SH-SY5Y (cell line): Measurements from ENCODE around the gene NCAM1.

Experiments
- GATA2 ChIP-seq: IDR thresholded peaks from 2 replicates; pipeline ENCODE4 v1.6.1; 2011; ENCODE audit warnings: mild to moderate bottlenecking, low read depth, low read length
- GATA3 ChIP-seq: IDR thresholded peaks from 2 replicates; pipeline ENCODE4 v1.6.1; 2011; ENCODE audit warnings: low read depth, mild to moderate bottlenecking, low read length, moderate library complexity

Gene NCAM1

DNA sequence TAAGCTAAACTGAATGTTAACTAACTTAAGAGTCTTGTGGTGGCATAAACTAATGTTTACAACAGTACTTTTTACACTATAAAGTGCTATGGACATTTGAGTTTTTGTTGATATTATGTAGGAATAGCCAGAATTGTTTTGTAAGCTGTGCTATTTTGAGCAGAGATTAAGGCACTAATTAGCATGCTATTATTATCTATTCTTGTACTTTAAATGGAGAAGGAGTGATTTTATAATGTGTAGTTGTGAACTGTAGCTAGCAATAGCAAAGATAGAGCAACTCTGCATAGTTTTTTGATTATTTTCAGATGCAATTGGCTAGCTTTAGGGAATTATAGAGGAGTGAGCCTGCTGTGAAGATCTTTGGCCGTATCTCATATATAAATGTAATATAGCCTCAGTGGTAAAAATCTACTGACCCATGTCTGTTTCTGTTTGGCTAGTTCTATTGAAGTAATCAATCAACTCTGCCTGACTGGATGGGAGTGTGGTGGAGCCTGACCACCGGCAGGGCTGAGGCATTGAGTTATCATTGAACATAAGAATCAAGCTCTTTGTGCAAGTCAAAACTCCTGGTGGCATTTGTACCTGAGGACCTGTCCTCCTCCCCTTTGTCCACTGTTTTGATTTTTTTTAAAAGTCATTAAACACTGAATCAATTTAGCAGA, 34.3 kb downstream of the NCAM1 start:
- no peak for TF ChIP-seq GATA2
- no peak for TF ChIP-seq GATA3

DNA sequence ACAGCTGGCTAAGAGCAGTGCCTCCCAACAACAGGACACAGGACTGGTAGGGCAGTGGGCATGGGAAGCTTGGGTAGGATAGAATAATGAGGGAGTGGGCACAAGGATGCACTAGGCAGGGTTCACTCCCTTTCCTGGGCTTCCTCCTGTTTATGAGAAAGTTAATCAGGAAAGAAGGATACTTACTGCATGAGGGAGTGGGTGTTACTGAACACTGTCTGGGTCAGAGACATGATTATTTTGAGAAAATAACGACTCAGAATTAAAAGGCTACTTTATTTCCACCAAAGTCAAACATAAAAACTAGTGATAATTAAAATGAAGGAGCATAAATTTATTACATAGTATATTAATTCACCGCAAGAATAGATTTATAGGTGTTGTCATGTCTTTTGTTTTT, 35.8 kb downstream of the NCAM1 start:
- TF ChIP-seq GATA3 (no peak), GATA2 (no peak)

DNA sequence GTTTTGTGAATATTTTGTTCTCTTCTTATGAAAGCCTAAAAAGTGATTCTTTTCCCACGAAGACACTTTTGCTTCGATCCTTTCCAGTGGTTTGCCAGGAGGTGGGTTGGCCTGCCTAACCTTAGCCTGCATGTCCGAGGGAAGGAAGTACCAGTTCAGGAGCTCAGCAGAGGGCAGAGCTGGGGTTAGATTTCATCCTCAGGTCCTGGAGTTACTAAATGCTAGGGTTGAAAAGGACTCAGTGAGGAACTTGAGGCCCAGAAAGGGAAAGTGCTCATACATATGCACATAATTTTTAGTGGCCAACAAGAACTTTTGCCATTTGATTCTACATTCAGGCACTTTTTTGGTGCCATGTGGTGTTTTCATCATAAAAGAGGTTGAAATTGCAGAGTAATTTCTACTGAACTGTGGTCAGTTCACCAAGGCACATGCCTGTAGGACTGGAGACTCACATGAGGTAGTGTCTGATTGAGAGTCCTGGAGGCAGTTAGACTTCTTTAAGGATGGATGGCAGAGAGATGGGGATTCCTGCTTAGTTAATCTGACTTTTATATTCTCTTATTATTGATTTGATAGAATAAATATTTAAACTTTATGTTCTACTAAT, 36.7 kb downstream of the NCAM1 start:
- TF ChIP-seq GATA2 (no peak), GATA3 (no peak)

DNA sequence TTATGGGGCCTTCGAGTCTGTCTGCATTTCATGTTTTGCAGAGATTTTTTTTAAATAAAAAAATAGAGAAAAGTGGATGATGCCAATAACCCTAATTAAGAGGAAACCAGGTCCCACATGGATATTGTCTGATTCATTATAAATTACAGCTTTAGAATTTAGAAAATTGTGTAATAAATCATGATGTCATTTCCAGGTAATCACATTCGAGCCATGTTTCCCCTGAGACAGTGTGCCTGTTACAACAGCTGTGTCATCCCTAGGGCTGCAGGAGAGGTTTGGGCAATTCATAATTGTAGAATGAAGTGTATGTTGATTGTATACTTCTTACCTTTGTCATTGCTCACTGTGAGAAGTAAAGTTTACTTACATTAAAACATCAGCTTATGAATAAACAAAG, 38.3 kb downstream of the NCAM1 start:
- TF ChIP-seq GATA2: no peak
- TF ChIP-seq GATA3: no peak

DNA sequence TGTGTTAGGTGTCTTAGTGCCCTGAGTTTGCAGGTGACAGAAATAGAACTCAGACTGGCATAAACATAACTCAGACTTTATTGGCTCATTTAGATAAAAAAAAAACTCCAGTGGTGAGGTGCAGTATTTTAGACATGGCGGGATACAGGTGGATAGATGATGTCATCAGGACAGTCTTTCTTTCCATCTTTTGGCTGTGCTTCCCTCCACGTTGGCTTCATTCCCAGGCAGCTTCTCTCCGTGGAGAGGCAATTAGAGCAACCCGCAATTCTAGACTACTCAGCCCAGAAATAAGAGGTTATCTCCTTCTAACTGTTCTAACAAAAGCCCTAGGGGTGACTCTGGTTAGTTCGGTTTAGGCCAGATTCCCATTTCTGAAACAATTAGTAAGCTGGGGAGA, 40.5 kb downstream of the NCAM1 start:
- no peak for TF ChIP-seq GATA3

DNA sequence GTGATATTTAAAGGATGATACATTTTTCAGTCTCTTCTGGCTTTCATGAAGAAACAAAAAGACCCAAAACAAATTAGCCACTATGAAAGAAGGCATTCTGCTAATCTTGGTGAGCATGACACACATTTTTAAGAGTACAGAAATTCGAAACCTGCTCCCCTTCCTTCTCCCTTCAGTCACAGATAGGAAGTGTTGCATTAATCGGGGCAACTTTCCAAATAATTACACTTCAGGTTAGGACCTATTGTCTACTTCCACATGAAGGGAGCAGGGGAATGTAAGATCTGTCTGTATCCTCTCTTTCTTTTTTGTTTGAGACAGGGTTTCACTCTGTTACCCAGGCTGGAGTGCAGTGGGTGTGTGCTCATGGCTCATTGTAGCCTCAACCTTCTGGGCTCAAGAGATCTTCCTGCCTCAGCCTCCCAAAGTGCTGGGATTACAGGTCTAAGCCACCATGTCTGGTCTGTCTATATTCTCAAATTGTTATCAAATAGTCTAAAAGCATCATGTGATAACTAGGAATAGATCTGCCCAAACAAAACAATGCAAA, 45.8 kb downstream of the NCAM1 start:
- no peak for TF ChIP-seq GATA3

DNA sequence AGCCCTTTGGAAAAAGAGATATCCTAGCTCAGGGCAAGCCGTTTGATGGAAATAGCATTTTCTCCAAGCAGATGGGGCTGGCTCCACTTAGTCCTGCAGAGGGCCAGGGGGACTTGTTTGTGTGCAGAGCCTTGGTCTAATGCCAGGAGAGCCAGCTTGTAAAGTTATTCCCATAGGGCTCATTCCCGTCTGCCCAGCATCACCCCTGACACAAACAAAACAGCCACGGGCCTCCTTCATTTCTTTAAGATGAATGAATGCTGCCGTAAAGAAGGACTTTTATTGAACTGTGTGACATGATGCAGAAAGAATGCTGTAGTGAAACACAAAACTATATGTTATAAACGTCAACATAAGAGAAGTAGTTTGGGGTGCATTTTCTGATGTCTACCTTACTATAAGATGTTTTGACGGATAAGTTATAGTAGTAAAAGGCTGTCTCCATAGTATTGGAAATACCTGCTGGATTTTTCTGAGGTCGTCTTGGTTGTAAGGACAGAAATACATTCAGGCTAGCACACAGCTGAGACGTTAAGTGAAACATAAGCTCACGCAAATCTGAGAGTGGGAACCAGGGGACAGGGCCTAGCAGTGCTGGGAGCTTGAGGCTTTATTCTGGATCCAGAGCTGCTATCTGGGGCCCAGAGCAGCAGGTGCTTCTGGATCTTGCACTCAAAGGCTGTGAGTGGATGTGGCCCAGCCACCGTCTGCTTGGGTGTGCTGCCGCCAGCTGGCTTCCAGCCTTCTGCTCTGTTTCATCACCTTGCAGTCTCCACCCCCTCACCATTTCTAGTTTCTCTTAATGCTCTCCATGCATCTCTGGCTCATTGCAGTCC, 53.3 kb downstream of the NCAM1 start:
- TF ChIP-seq GATA3 (no peak), GATA2 (peak; percentile 6; the same call in 1 of the 2 replicates)

DNA sequence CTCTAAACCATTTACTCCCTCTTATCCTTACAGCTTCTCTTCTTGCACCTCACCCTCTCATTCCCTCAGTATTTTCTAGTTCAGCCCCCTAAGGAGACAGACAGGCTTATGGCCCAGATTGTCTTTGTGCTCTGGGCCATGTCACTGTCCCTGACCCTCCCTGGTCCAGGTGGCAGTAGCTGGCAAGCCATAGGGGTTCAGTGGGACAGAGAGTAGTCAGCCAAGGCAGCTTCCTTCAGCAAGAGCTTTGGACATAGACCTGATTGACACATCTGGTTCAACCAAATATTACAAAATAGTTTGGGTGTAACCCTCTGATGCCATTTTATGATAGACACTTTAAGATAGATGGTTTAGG, 53.9 kb downstream of the NCAM1 start:
- TF ChIP-seq GATA2 (no peak), GATA3 (no peak)

DNA sequence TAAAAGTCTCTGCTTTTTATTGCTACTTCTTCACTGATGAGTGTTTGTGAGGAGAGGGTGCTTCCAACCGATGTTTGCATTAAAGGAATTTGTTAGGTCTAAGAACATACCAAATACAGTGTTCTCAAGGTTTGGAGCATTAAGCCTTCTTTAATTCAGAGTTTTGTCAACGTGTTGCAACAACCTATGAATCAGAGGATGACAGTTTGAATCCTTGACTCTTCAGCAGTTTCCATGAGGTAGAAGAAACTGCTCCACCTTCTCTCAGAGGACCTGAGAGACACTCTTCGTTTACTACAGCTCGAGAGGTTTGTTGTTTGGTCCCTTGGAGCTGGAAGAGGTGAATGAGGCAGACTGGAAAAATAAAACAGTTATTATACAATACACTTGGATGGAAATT, 55.7 kb downstream of the NCAM1 start:
- no peak for TF ChIP-seq GATA2
- TF ChIP-seq GATA3: no peak

DNA sequence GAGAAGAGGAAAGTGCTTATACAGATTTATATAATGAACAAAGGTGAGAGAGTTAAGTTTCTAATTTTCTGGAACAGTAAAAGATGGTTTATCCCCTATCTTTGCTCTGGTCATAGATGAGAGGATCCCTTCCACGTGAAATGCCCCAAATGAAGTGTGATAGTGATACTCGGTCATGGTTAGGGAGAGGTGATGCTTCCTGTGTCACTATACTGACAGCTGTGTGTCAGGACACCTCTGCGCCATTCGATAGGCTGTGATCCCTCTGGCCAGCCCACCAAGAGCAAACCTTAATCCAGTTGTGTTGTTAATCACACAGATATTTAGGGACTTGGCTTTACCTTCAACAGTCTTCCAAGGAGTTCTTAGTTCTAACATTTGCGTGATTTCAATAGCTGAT, 57.7 kb downstream of the NCAM1 start:
- TF ChIP-seq GATA3 (no peak), GATA2 (no peak)

DNA sequence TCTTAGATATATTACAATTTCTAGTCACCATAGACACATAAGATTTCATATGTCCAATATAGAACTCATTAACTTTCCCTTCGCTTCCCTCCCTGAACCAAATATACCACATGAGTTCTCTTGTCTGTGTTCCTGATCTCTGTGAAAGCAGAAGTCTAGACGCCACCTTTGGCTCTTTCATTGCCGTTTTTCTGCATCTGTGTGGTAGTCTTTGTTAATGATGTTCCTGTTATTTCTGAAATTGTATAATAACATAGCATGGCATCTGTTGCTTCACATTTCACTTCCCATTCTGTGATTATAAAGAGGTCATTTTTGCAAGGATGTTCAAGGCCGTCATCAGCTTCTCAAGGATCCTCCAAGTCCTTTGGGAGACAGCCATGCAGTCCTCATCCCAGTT, 58.5 kb downstream of the NCAM1 start:
- TF ChIP-seq GATA2 (no peak), GATA3 (no peak)

DNA sequence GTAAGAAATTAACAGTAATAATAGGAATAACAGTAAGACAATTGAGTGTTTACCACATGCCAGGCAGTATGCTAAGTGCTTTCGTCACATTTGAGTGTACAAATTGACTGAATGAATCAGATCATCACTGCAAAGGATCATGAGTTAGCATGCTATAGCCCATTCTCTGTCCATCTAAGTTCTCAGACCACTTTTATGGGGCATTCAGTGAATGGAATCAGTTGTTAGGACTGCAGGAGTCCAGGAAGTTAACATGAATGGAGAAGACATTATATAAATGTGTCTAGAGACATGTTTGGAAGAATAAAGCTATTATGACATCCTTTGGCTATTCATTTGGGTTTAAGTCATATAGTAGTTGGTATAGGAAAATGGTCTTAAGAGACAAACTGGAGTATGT, 59.9 kb downstream of the NCAM1 start:
- no peak for TF ChIP-seq GATA2

DNA sequence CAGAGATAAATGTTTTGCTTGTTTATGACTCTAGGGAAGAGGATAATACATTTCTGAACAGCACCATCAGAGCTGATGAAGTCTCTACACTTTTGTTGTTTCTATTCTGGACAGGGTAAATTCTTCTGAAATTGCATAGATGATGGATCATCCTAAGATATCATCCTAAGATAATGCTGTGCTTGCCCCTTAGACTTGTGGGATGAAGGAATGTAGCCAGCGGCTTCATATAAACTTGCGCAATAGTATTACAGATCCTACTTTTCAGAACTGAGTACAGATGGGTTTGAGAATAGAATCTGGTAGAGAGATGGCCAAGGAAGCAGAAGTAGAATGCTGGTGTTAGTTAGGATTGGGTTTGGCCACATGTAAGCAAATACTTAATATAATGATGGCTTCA, 61.0 kb downstream of the NCAM1 start:
- TF ChIP-seq GATA3 (no peak), GATA2 (no peak)

DNA sequence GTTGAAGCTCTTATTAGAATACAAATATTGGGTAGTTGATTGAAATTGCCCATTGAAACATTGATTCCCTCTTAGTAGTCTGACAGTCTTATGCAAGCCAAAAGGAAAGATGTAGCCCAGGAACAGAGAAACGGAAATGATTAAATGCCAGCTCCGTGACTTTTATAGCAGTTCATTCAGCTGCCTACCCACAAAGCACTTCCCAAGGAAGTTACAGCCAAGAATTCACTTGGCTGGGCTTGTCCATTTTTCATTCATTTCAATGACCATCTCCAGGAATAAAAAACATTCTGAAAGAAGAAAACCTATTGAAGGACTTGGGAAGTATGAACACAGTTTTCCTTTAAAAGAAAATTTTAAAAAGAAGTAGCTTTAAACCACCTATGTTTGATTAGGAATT, 62.0 kb downstream of the NCAM1 start:
- no peak for TF ChIP-seq GATA3
- TF ChIP-seq GATA2: no peak

DNA sequence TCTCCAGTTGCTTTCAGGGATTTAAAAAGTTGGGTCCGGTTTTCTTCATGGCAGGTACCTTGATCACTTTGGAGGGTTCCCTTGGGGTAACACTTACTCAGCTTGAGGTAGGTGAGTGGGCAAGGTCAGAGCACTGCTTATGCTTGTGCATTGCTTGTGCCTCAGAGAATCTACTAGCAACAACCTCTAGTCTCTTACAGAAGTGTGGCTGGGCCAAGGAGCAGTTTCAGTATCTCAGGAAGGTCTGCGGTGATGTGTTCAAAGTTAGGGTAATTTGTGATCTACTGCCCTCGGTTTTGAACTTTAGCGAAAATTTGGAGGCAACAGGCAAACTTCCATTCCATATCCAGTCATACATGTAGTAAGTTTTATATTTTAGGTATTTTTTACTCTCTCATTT, 62.8 kb downstream of the NCAM1 start:
- TF ChIP-seq GATA3: no peak
- no peak for TF ChIP-seq GATA2

DNA sequence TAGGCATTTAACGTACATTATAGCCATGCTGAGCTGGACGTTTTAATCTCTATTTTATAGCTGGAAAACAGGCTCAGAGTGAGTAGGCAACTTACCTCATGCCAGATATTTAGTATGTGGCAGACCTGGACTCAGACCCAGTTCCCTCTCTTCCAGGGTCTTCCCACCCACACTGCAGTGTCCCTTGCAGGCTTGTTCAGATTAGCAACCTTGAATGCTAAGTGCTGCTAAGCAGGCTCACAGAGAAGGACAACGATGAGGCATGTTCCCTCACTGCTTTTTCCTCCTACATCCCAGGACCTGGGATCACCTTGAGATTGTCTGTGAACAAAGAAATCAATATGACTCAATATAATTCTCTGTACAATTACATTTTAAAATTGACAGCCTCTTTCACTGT, 65.6 kb downstream of the NCAM1 start:
- TF ChIP-seq GATA2 (no peak), GATA3 (no peak)
